GM18873 (cell line): ENCODE measurements around the gene GRK3.
A peak's percentile ranks its signal among the peaks of the same experiment; 100 is the strongest.

Experiments
- ATAC-seq: cut with Tn5 transposase; IDR thresholded peaks from one replicate; pipeline ENCODE4 v1.9.1; 2021; ENCODE audit warnings: mild to moderate bottlenecking, moderate library complexity, moderate number of reproducible peaks; ENCODE audit not compliant: unreplicated experiment, low FRiP score

The GRK3 gene

DNA sequence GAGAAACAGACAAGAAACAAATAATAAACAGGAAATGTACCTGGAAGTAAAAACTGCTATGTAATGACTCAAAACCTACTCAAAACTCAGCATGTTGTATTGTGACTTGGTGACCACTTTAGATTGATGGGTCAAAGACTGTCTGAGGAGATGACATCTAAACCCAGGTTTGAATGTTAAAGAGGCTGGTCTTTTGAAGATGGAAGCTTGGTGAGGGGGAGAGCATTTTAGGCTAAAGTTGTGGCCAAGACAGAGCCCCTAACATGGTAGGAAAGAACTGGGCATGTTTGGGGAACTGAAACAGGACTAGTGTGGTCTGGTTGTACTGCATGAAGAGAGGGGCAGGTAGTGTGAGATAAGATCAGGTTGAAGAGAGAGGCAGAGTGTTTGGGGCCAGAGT is 92.2 kb downstream of the GRK3 start:
- ATAC-seq: peak; percentile 52

DNA sequence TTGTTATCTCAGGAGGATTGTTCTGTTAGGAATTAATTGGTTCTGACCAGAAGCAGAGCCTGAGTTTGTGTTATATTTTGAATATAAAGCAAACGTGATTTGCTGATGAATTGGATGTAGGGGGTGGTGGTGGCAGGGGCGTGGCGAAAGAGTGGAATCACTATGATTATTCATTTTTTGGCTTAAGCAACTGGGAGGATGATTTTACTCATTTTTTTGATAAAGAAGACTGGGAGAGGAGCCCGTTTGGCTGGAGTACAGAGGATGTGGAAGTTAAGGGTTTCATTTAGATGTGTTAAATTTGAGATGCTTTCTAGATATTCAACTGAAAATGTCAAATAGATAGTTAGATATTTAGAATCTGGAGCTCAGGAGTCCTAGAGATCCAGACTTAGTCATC is 94.2 kb downstream of the GRK3 start:
- no peak for ATAC-seq

- no peak for ATAC-seq
Measured at GRCh38 chr22:25659413-25659812, 94.9 kb downstream of the GRK3 start.

GRCh38 chr22:25660336-25660735 is 95.9 kb downstream of the GRK3 start:
- ATAC-seq: no peak

DNA sequence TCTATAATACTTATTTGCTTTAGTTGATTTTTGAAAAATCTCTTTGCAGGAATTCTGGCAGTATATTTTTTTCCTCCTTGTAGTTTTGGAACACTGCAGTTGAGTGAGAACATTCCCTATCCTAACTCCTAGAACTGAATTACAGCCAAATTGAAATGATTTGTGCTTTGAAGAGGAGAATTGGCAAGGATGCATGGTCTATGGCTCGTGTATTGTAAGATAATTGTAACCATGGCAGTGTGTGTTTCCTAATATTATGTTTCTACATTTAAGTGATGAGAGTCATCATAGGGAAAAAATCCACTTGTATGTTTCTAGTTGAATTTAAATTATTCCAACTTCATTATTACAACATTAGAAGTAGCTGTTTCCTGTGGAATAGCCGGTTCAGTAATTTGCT is 96.6 kb downstream of the GRK3 start:
- no peak for ATAC-seq

GRCh38 chr22:25663654-25664053 is 99.2 kb downstream of the GRK3 start:
- ATAC-seq: no peak

GRCh38 chr22:25666308-25666707 is 101.8 kb downstream of the GRK3 start:
- ATAC-seq: no peak

- no peak for ATAC-seq
Measured at GRCh38 chr22:25668437-25668836, 104.0 kb downstream of the GRK3 start.

- no peak for ATAC-seq
Measured at GRCh38 chr22:25669253-25670069, 105.0 kb downstream of the GRK3 start.

DNA sequence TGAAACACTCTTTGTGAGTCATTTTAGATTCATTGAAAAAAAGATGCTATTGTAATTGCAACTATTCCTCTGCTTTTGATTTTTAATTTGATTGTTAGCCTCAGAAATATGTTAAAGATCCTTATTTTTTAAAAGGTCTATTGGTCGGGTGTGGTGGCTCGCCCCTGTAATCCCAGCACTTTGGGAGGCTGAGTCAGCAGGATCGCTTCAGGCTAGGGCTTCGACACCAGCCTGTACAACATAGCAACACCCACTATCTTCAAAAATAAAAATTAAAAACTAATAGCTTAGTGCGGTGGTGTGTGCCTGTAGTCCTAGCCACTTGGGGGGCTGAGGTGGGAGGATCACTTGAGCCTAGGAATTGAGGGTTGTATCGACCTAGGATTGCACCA is 105.6 kb downstream of the GRK3 start:
- no peak for ATAC-seq

DNA sequence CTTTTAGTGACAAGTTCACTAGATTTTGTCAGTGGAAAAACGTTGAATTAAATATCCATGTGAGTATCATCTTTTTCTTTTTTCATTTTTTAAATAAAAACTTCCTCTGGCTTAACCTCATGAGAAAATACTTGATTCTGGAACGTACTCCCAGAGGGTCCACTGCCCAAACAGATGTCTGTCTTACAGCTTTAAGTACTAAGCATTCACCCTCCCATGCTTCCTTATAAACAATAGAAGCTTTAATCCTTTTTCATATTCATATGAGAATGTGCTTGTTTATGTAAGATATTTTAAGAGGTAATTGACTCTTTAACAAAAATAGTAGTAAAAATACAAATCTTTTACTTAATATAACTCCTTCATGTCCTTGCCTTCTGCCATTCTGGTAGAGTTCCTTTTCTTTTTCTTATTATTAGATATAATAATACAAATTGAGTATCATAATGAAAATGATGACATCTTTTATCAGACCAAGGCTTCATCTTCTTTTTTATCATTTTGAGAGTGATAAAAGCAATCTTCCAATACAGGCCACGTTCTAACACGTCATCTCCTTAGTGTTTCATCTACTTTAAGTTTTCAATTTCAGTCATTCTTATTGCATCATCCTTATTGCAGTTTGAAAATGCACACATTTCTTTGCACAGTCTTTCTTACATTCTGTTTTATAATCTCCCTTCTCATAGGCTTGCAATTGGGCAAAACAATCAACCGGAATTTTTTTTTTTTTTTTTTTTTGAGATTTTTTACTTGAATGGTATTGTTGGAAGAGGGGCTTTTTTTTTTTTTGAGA is 108.0 kb downstream of the GRK3 start:
- no peak for ATAC-seq

DNA sequence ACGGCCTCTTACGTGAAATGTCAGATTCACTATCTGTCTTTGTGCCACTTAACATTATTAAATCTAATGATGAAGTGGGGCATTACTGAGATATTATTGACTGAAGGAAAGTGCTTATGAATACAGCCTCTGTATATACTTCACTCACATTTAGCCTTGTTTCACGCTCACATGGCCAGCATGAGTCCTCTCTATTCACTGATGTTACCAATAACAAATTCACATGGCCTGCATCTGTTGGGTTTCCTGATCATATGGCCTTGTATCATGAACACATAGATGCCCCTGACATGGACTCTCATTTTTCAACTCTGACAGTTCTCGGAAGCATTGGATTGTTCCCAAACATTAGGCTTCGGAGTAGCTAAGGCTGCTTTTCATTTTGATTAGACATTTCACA is 109.2 kb downstream of the GRK3 start:
- ATAC-seq: no peak

DNA sequence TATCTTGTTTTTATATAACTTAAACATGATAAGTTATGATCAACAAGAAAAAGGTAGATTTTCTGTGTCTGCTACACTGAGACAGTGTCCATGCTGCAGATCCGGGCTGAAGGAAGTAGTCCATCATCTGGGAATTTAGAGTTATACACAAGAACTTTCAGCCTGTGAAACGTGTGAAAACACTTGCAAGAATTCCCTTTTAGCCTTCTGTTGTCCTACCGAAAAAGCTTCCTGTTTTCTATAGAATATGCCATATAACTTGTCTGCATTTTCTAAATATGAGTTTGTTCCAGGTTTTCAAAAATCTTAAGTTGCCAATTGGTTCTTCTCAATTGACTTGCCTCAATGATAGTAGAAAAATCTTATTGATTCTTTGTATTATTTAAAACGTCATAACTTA is 113.2 kb downstream of the GRK3 start:
- no peak for ATAC-seq

DNA sequence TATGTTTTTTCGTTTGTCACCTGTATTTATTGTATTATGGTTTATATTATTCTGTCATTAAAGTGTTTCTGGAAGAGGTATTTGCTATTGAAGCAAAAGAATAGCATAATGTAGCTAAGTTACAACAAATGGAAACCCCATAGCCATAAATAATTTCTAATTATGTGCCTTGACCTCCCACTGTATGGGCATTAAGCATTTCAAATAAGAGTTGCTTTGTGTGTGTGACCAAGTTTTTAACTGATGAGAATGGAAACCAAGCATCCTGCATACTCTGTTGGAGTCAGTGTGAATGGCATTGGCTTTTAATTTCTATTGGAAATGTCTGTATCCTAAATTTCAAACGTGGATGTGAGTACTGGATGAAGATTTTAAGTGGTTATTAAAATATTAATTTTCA is 115.6 kb downstream of the GRK3 start:
- ATAC-seq: no peak

DNA sequence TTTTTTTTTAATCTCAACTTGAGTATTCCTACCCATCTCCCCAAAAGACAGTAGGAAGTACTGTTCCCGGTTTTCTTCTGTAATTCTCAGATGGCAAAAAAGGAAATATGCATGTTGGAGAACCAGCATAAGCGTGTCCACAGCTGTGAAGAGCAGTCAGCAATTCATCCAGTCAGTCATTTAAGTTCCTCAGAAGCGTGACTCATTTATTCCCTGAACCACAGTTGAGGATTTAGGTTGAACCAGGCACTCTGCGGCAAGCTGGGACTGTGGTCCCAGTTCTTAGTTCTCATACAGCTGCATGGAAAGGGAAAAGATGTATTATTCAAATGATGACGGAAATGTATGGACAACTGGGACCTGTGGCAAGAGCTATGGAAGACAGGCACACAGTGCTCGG is 116.5 kb downstream of the GRK3 start:
- no peak for ATAC-seq

GRCh38 chr22:25682109-25682508 is 117.6 kb downstream of the GRK3 start:
- no peak for ATAC-seq

DNA sequence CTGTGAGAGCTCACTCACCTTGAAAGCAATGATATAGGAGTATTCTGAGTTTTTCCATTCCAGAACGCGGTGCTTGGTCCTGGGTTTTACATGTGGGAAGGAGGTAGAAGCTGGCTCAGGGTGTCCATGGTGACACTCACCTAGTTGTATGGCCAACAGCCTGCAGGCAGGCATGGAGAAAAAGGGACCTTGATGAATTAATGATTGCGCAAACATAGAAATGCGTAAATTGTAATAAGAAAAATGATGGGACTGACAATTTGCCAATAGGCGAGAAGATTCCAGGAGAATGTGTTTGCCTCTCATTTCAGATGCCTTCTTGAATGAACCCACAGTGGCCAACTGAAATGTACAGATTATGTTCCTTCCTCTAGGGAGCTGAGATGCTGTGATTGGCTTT is 124.2 kb downstream of the GRK3 start:
- ATAC-seq: no peak

GRCh38 chr22:25689631-25690030 is 125.2 kb downstream of the GRK3 start:
- no peak for ATAC-seq

DNA sequence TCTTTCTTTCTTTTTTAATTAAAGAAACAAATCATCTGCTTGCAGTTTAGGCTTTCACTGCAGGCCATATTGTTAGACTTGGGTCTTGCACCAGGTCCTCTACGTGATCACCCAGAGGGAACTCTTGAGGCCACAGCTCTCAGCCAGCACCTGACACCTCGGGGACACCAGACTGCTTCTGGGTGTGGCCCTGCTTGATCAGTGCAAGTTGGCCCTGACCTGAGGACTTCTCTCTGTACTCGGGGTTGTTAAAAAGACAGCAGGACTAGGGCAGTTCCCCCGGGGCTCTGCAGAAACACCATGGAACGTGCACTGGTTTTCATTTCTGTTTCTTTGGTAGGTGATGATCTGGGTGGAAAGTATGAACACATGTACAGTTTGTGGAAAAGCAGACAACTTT is 126.3 kb downstream of the GRK3 start:
- ATAC-seq: no peak

GRCh38 chr22:25692397-25693267 is 128.2 kb downstream of the GRK3 start:
- ATAC-seq: no peak

DNA sequence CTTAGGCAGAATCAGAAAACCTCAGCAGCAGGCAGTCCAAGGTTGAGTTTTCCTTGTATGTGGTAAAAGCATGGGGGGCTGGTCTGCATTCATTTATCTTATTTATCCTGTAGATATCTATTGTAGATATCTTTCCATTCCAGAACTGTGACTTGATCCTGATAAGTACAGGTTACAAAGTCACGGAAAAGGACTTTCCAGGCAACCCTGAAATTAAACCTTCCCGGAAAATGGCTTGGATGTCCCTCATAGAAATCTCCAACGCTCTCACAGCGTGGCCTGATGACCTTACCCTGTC is 128.7 kb downstream of the GRK3 start:
- no peak for ATAC-seq
